ENCODE data around the gene TFIP11.

The TFIP11 gene

GRCh38 chr22:26466196-26466595 is 46.1 kb downstream of the TFIP11 start:
- peaks cover 50% of the 10 kb centered on the region for H3K36me3 ChIP-seq (ENCODE audit: insufficient read depth, low read length)
- H3K4me1 ChIP-seq (ENCODE audit: insufficient read depth, low read length), result peaks cover 8% of the 10 kb centered on the region
- no peak overlapping the region for H3K9ac ChIP-seq (ENCODE audit: low read depth, low read length)
- no peaks in the 10 kb centered on the region for H3K9me3 ChIP-seq (ENCODE audit: control insufficient read depth, insufficient read depth, low read length)

GRCh38 chr22:26464312-26464711 is 48.0 kb downstream of the TFIP11 start:
- H3K4me1 ChIP-seq (ENCODE audit: insufficient read depth, low read length), result peaks cover 4% of the 10 kb centered on the region

DNA sequence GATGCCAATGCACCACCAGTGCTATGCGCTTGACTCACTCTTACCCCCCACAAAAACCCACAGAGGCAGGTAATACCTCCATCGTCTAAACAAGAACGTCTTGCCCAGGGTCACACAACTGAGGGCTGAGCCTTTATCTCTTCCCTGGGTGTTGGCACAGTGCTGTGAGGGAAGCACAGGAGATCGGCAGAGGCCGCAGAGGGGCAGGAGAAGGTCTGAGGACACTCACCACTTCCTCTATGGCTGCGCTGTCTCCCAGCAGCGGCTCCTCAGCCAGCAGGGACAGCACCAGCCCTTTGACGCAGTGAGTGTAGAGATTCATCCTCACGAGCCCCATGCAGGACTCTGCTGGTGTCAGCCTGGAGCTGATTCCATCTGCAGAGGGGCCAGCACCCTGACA is 48.6 kb downstream of the TFIP11 start:
- peaks cover 47% of the 10 kb centered on the region for H3K36me3 ChIP-seq (ENCODE audit: insufficient read depth, low read length)
- no peak overlapping the region for H3K9ac ChIP-seq (ENCODE audit: low read depth, low read length)
- H3K4me1 ChIP-seq (ENCODE audit: insufficient read depth, low read length), result peaks cover 4% of the 10 kb centered on the region
- H3K9me3 ChIP-seq (ENCODE audit: control insufficient read depth, insufficient read depth, low read length), result no peaks in the 10 kb centered on the region

More at GRCh38 chr22:26464312-26464711, 48.0 kb downstream of the TFIP11 start:
- Histone ChIP-seq H3K9me3 (ENCODE audit: control insufficient read depth, insufficient read depth, low read length) (no peaks in the 10 kb centered on the region), H3K9ac (ENCODE audit: low read depth, low read length) (no peak overlapping the region), H3K36me3 (ENCODE audit: insufficient read depth, low read length) (peaks cover 46% of the 10 kb centered on the region)

DNA sequence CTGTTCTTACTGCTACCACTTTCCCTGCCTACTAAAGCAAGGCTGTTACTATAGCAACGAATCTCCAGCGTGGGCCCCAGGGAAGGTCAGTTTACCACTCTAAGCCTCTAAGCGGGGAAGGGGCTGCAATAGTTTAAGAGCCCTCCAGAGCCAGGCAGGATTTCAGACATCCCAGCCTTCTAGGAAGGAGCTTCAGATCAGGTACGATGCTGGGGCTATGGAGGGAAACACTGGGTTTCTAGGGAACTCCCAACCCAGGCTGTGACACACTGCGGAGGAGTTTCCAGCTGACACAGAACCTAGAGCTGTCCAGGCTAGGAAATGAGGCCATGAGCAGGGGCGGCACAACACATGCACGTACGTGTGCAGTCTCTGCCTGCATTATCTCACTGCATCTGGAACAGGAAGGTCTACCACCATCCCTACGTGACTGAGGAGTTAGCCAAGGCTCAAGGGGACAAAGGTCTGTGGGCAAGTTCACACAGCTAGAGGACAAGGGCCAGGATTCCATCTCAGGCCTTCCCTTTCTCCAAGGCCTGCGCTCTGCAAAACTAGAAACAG is 49.1 kb downstream of the TFIP11 start:
- Histone ChIP-seq H3K9ac (ENCODE audit: low read depth, low read length) (no peak overlapping the region), H3K36me3 (ENCODE audit: insufficient read depth, low read length) (peaks cover 43% of the 10 kb centered on the region), H3K4me1 (ENCODE audit: insufficient read depth, low read length) (peaks cover 4% of the 10 kb centered on the region), H3K9me3 (ENCODE audit: control insufficient read depth, insufficient read depth, low read length) (no peaks in the 10 kb centered on the region)

GRCh38 chr22:26462641-26463040 is 49.6 kb downstream of the TFIP11 start:
- Histone ChIP-seq H3K9me3 (ENCODE audit: control insufficient read depth, insufficient read depth, low read length) (no peaks in the 10 kb centered on the region), H3K36me3 (ENCODE audit: insufficient read depth, low read length) (peaks cover 42% of the 10 kb centered on the region), H3K9ac (ENCODE audit: low read depth, low read length) (no peak overlapping the region), H3K4me1 (ENCODE audit: insufficient read depth, low read length) (peaks cover 4% of the 10 kb centered on the region)

DNA sequence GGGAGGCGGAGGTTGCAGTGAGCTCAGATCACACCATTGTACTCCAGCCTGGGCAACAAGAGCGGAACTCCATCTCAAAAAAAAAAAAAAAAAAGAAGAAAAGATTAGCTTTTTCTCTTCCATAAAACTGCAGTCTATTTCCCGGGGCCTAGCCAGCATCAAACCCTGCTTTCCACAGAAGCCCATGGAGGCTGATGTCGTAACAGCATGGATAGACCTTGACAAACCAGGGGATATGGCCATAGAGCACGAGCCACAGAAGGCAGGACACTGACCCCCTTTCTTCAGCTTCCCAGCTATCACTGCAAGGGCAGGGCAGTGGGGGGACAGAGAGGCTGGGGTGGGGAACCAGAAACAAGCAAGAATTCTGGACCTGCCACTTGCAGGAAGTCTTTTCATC is 50.2 kb downstream of the TFIP11 start:
- Histone ChIP-seq H3K4me1 (ENCODE audit: insufficient read depth, low read length) (peaks cover 4% of the 10 kb centered on the region), H3K36me3 (ENCODE audit: insufficient read depth, low read length) (peaks cover 42% of the 10 kb centered on the region), H3K9ac (ENCODE audit: low read depth, low read length) (no peak overlapping the region), H3K9me3 (ENCODE audit: control insufficient read depth, insufficient read depth, low read length) (no peaks in the 10 kb centered on the region)

GRCh38 chr22:26461188-26461810 is 51.0 kb downstream of the TFIP11 start:
- Histone ChIP-seq H3K4me1 (ENCODE audit: insufficient read depth, low read length) (peaks cover 4% of the 10 kb centered on the region), H3K9me3 (ENCODE audit: control insufficient read depth, insufficient read depth, low read length) (no peaks in the 10 kb centered on the region), H3K36me3 (ENCODE audit: insufficient read depth, low read length) (peaks cover 38% of the 10 kb centered on the region)

DNA sequence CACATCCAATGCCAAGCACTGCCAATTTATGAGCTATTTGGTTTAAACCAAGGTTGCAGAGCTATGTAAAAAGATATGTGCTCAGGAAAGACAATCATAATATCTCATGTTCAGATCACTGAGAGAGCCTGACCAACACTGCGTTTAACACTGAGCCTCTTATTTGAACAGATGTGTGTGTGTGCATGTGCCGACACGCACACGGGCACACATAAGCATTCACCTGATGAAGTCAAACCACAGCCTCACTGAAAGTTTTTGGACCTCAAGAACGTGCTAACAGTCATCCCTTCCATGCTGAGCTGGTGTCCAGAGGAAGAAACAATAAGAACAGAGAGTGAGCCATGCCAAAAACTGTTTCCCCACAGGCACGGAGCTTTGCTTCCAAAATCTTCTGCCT is 52.1 kb downstream of the TFIP11 start:
- no peaks in the 10 kb centered on the region for H3K9me3 ChIP-seq (ENCODE audit: control insufficient read depth, insufficient read depth, low read length)
- peaks cover 4% of the 10 kb centered on the region for H3K4me1 ChIP-seq (ENCODE audit: insufficient read depth, low read length)
- peaks cover 28% of the 10 kb centered on the region for H3K36me3 ChIP-seq (ENCODE audit: insufficient read depth, low read length)
- no peak overlapping the region for H3K9ac ChIP-seq (ENCODE audit: low read depth, low read length)

More at GRCh38 chr22:26461188-26461810, 51.0 kb downstream of the TFIP11 start:
- no peak overlapping the region for H3K9ac ChIP-seq (ENCODE audit: low read depth, low read length)

DNA sequence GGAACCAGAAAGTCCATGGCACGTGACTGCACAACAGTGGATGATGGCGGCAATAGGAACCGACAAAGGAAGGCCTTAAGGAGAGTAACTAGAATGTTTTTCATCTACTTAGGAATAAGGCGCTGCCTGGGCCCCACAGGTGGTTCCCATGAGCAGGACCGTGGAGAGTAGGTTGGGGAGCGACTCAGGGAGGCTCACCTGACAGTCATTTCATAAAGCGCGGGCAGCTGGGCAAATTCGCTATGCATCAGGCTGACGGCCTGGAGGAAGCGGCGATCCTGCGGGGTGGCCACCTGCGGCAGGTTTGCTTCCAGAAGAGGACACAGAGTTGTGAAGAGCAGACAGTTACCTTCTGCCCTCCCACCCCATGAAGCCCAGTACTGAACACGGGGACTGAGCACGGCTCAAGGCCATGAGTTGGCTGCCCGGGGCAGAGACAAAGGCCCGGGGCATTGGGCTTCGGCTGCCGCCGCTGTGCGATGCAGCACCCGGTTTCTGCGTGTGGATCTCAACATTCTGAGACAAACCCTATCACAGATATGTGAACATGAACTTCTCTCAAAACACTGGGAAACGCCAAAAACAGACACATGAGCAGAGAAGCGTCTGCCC is 54.5 kb downstream of the TFIP11 start:
- H3K9me3 ChIP-seq (ENCODE audit: control insufficient read depth, insufficient read depth, low read length), result no peaks in the 10 kb centered on the region
- H3K4me1 ChIP-seq (ENCODE audit: insufficient read depth, low read length), result peaks cover 4% of the 10 kb centered on the region
- no peak overlapping the region for H3K9ac ChIP-seq (ENCODE audit: low read depth, low read length)
- H3K36me3 ChIP-seq (ENCODE audit: insufficient read depth, low read length), result peaks cover 20% of the 10 kb centered on the region

DNA sequence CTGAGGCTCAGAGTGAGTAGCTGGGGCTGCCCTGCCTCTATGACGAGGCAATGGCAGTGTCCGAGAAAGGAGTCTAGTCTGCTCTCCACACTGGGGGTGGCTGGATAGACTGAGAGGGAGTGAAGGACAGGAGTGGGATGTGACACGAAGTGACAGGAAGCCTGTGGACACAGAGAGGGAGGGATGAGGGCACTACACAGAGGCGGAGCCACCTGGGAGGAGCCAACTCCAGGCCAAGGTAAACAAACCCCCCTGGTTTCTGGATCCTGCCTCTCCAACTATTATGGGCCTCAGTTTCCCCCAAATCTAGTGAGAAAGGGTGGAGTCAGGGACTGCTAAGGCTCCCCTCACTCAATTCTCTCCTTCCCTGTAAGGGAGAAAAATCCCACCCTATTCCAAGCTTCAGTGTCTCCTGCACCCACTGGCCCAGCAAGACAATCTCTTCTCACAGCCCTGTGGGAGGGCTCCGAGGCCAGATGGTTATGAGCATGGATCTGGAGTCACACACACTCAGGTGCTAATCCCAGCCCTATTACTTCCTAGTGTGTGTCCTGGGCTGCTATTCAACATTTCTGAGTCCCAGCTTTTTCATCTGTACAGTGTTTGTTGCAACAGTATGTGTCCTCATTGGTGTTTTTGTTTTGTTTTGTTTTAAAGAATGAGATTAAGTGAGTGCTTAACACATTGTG is 58.3 kb downstream of the TFIP11 start:
- peaks cover 14% of the 10 kb centered on the region for H3K36me3 ChIP-seq (ENCODE audit: insufficient read depth, low read length)
- no peaks in the 10 kb centered on the region for H3K4me1 ChIP-seq (ENCODE audit: insufficient read depth, low read length)
- no peak overlapping the region for H3K9ac ChIP-seq (ENCODE audit: low read depth, low read length)
- H3K9me3 ChIP-seq (ENCODE audit: control insufficient read depth, insufficient read depth, low read length), result no peaks in the 10 kb centered on the region

GRCh38 chr22:26453216-26453615 is 59.1 kb downstream of the TFIP11 start:
- H3K9ac ChIP-seq (ENCODE audit: low read depth, low read length), result no peak overlapping the region
- no peaks in the 10 kb centered on the region for H3K9me3 ChIP-seq (ENCODE audit: control insufficient read depth, insufficient read depth, low read length)
- no peaks in the 10 kb centered on the region for H3K4me1 ChIP-seq (ENCODE audit: insufficient read depth, low read length)
- peaks cover 12% of the 10 kb centered on the region for H3K36me3 ChIP-seq (ENCODE audit: insufficient read depth, low read length)

GRCh38 chr22:26452236-26453016 is 59.8 kb downstream of the TFIP11 start:
- Histone ChIP-seq H3K9ac (ENCODE audit: low read depth, low read length) (no peak overlapping the region), H3K9me3 (ENCODE audit: control insufficient read depth, insufficient read depth, low read length) (no peaks in the 10 kb centered on the region), H3K4me1 (ENCODE audit: insufficient read depth, low read length) (no peaks in the 10 kb centered on the region), H3K36me3 (ENCODE audit: insufficient read depth, low read length) (peaks cover 10% of the 10 kb centered on the region)

GRCh38 chr22:26450453-26451185 is 61.7 kb downstream of the TFIP11 start:
- H3K36me3 ChIP-seq (ENCODE audit: insufficient read depth, low read length), result peaks cover 9% of the 10 kb centered on the region

GRCh38 chr22:26448941-26449340 is 63.3 kb downstream of the TFIP11 start:
- H3K9me3 ChIP-seq (ENCODE audit: control insufficient read depth, insufficient read depth, low read length), result no peaks in the 10 kb centered on the region
- H3K36me3 ChIP-seq (ENCODE audit: insufficient read depth, low read length), result peaks cover 9% of the 10 kb centered on the region
- H3K4me1 ChIP-seq (ENCODE audit: insufficient read depth, low read length), result no peaks in the 10 kb centered on the region
- H3K9ac ChIP-seq (ENCODE audit: low read depth, low read length), result no peak overlapping the region

More at GRCh38 chr22:26450453-26451185, 61.7 kb downstream of the TFIP11 start:
- H3K9me3 ChIP-seq (ENCODE audit: control insufficient read depth, insufficient read depth, low read length), result no peaks in the 10 kb centered on the region
- no peaks in the 10 kb centered on the region for H3K4me1 ChIP-seq (ENCODE audit: insufficient read depth, low read length)
- H3K9ac ChIP-seq (ENCODE audit: low read depth, low read length), result no peak overlapping the region
